HG03196 (cell line): ENCODE results near the gene DAG1.

Experiments used
- ATAC-seq: cut with Tn5 transposase; IDR thresholded peaks from one replicate; pipeline ENCODE4 v1.9.1; 2021; ENCODE audit not compliant: unreplicated experiment

The DAG1 gene

GRCh38 chr3:49552087-49552486 is 82.0 kb downstream of the DAG1 start:
- ATAC-seq, result no peak

GRCh38 chr3:49553324-49553691 is 83.2 kb downstream of the DAG1 start:
- no peak for ATAC-seq

GRCh38 chr3:49553692-49554632 is 83.9 kb downstream of the DAG1 start, which contains the start of gene BSN:
BSN (plus strand) TSS chr3:49554477; CDS start chr3:49554603, 126 bp downstream.
- ATAC-seq, result peak; percentile 63

- peak; percentile 38 for ATAC-seq
These were observed 84.7 kb downstream of the DAG1 start for GRCh38 chr3:49554633-49555265.

GRCh38 chr3:49556500-49557275 is 86.6 kb downstream of the DAG1 start:
- no peak for ATAC-seq

- no peak for ATAC-seq
These were observed 93.0 kb downstream of the DAG1 start for GRCh38 chr3:49563040-49563578.

- no peak for ATAC-seq
These were observed 93.7 kb downstream of the DAG1 start for GRCh38 chr3:49563766-49564165.

- ATAC-seq, result no peak
These were observed 96.2 kb downstream of the DAG1 start for GRCh38 chr3:49566312-49566711.

GRCh38 chr3:49567406-49567805 is 97.3 kb downstream of the DAG1 start:
- ATAC-seq, result no peak

- no peak for ATAC-seq
These were observed 98.9 kb downstream of the DAG1 start for GRCh38 chr3:49568965-49569364.

GRCh38 chr3:49570028-49570654 is 100.1 kb downstream of the DAG1 start:
- no peak for ATAC-seq

GRCh38 chr3:49582177-49582576 is 112.1 kb downstream of the DAG1 start:
- no peak for ATAC-seq
